Measurements from ENCODE around the gene DIAPH1. TPM values are rescaled to one million over a fixed set of nuclear protein-coding genes. Genes with fewer than 3 reads are reported as not detected.

DIAPH1 gene
- 24.2 and 26.0 TPM in 2 replicates for total RNA-seq (2014; rRNA removed; shearing (Covaris generic))
- 75.3 and 76.2 TPM in 2 replicates for polyA plus RNA-seq (2014; cell fraction: nucleus; rRNA removed)

- DNase-seq (ENCODE audit: extremely low read depth, low read depth) = peak; percentile 94
Observed at GRCh38 chr5:141618804-141619554, at the start of gene DIAPH1. TSS of gene DIAPH1 (minus strand) at chr5:141619000. CDS start at chr5:141618914, 86 bp downstream.

GRCh38 chr5:141665995-141666940 is 47.5 kb upstream of the DIAPH1 start:
- no peak for DNase-seq (ENCODE audit: extremely low read depth, low read depth)

- DNase-seq (ENCODE audit: extremely low read depth, low read depth) = peak; percentile 70
Observed at GRCh38 chr5:141664733-141665461, 46.1 kb upstream of the DIAPH1 start.

- no peak for DNase-seq (ENCODE audit: extremely low read depth, low read depth)
Observed at GRCh38 chr5:141663506-141663905, 44.7 kb upstream of the DIAPH1 start.

- DNase-seq (ENCODE audit: extremely low read depth, low read depth) = no peak
Observed at GRCh38 chr5:141662028-141662427, 43.2 kb upstream of the DIAPH1 start.

- DNase-seq (ENCODE audit: extremely low read depth, low read depth) = no peak
Observed at GRCh38 chr5:141657937-141658545, 39.2 kb upstream of the DIAPH1 start.

GRCh38 chr5:141657404-141657803 is 38.6 kb upstream of the DIAPH1 start:
- DNase-seq (ENCODE audit: extremely low read depth, low read depth) = no peak

- no peak for DNase-seq (ENCODE audit: extremely low read depth, low read depth)
Observed at GRCh38 chr5:141656396-141656795, 37.6 kb upstream of the DIAPH1 start.

GRCh38 chr5:141655020-141655419 is 36.2 kb upstream of the DIAPH1 start:
- DNase-seq (ENCODE audit: extremely low read depth, low read depth) = no peak

- DNase-seq (ENCODE audit: extremely low read depth, low read depth) = no peak
Observed at GRCh38 chr5:141654298-141654697, 35.5 kb upstream of the DIAPH1 start.

GRCh38 chr5:141651728-141652105 is 32.9 kb upstream of the DIAPH1 start:
- DNase-seq (ENCODE audit: extremely low read depth, low read depth) = no peak

- DNase-seq (ENCODE audit: extremely low read depth, low read depth) = peak; percentile 78
Observed at GRCh38 chr5:141650851-141651727, 32.3 kb upstream of the DIAPH1 start, which contains the start of gene FCHSD1. TSS of gene FCHSD1 (minus strand) at chr5:141651418. CDS start at chr5:141651368, 50 bp downstream.

GRCh38 chr5:141649972-141650371 is 31.2 kb upstream of the DIAPH1 start:
- DNase-seq (ENCODE audit: extremely low read depth, low read depth) = no peak

GRCh38 chr5:141649056-141649688 is 30.4 kb upstream of the DIAPH1 start:
- no peak for DNase-seq (ENCODE audit: extremely low read depth, low read depth)

- no peak for DNase-seq (ENCODE audit: extremely low read depth, low read depth)
Observed at GRCh38 chr5:141647851-141648250, 29.1 kb upstream of the DIAPH1 start.

- DNase-seq (ENCODE audit: extremely low read depth, low read depth) = no peak
Observed at GRCh38 chr5:141647242-141647641, 28.4 kb upstream of the DIAPH1 start.

- DNase-seq (ENCODE audit: extremely low read depth, low read depth) = no peak
Observed at GRCh38 chr5:141646026-141646425, 27.2 kb upstream of the DIAPH1 start.

- peak; percentile 43 for DNase-seq (ENCODE audit: extremely low read depth, low read depth)
Observed at GRCh38 chr5:141641634-141642267, 23.0 kb upstream of the DIAPH1 start.
